ENCODE results near the gene OSBP.

DNA sequence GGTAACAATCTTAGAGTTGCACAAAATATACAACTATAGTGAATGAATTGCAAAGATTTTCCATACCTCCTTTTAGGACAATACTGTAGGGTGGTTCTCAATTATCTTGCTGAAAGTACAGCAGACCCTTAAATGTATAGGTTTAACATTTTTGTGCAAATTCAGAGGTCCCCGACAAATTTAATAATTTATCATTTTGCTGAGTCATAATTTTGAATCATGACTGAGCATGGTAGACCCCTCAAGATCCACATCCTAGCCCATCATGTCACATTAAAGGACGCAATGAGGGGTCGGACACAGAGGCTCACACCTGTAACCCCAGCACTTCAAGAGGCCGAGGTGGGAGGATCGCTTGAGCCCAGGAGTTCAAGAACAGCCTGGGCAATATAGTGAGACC lies 43.5 kb downstream of the OSBP start:
- TF ChIP-seq, protein P1, sequence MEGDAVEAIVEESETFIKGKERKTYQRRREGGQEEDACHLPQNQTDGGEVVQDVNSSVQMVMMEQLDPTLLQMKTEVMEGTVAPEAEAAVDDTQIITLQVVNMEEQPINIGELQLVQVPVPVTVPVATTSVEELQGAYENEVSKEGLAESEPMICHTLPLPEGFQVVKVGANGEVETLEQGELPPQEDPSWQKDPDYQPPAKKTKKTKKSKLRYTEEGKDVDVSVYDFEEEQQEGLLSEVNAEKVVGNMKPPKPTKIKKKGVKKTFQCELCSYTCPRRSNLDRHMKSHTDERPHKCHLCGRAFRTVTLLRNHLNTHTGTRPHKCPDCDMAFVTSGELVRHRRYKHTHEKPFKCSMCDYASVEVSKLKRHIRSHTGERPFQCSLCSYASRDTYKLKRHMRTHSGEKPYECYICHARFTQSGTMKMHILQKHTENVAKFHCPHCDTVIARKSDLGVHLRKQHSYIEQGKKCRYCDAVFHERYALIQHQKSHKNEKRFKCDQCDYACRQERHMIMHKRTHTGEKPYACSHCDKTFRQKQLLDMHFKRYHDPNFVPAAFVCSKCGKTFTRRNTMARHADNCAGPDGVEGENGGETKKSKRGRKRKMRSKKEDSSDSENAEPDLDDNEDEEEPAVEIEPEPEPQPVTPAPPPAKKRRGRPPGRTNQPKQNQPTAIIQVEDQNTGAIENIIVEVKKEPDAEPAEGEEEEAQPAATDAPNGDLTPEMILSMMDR (IDR thresholded peaks at IDR 0.05; ENCODE audit: poor library complexity, severe bottlenecking): no peak
- no peak for TF ChIP-seq POLR2AphosphoS5 (IDR thresholded peaks at IDR 0.05)
- TF ChIP-seq RAD21 (conservative IDR thresholded peaks at IDR 0.05): no peak
- TF ChIP-seq TAF1 (IDR thresholded peaks at IDR 0.05; ENCODE audit: low read depth): no peak
- TF ChIP-seq EP300 (conservative IDR thresholded peaks at IDR 0.05; ENCODE audit: poor library complexity, severe bottlenecking): no peak
- TF ChIP-seq EZH2 (IDR thresholded peaks at IDR 0.05; ENCODE audit: borderline replicate concordance, insufficient read depth, low read length, poor library complexity, severe bottlenecking): no peak
- TF ChIP-seq, protein P2, sequence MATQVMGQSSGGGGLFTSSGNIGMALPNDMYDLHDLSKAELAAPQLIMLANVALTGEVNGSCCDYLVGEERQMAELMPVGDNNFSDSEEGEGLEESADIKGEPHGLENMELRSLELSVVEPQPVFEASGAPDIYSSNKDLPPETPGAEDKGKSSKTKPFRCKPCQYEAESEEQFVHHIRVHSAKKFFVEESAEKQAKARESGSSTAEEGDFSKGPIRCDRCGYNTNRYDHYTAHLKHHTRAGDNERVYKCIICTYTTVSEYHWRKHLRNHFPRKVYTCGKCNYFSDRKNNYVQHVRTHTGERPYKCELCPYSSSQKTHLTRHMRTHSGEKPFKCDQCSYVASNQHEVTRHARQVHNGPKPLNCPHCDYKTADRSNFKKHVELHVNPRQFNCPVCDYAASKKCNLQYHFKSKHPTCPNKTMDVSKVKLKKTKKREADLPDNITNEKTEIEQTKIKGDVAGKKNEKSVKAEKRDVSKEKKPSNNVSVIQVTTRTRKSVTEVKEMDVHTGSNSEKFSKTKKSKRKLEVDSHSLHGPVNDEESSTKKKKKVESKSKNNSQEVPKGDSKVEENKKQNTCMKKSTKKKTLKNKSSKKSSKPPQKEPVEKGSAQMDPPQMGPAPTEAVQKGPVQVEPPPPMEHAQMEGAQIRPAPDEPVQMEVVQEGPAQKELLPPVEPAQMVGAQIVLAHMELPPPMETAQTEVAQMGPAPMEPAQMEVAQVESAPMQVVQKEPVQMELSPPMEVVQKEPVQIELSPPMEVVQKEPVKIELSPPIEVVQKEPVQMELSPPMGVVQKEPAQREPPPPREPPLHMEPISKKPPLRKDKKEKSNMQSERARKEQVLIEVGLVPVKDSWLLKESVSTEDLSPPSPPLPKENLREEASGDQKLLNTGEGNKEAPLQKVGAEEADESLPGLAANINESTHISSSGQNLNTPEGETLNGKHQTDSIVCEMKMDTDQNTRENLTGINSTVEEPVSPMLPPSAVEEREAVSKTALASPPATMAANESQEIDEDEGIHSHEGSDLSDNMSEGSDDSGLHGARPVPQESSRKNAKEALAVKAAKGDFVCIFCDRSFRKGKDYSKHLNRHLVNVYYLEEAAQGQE (IDR thresholded peaks at IDR 0.05; ENCODE audit: borderline replicate concordance): no peak
